ENCODE data around the gene UBE2B. TPM values are rescaled to one million over a fixed set of nuclear protein-coding genes. Genes with fewer than 3 reads are reported as not detected.
A peak's percentile ranks its signal among the peaks of the same experiment; 100 is the strongest.

UBE2B gene
- total RNA-seq, 1 donor from 2014 or later: 97.8 TPM

DNA sequence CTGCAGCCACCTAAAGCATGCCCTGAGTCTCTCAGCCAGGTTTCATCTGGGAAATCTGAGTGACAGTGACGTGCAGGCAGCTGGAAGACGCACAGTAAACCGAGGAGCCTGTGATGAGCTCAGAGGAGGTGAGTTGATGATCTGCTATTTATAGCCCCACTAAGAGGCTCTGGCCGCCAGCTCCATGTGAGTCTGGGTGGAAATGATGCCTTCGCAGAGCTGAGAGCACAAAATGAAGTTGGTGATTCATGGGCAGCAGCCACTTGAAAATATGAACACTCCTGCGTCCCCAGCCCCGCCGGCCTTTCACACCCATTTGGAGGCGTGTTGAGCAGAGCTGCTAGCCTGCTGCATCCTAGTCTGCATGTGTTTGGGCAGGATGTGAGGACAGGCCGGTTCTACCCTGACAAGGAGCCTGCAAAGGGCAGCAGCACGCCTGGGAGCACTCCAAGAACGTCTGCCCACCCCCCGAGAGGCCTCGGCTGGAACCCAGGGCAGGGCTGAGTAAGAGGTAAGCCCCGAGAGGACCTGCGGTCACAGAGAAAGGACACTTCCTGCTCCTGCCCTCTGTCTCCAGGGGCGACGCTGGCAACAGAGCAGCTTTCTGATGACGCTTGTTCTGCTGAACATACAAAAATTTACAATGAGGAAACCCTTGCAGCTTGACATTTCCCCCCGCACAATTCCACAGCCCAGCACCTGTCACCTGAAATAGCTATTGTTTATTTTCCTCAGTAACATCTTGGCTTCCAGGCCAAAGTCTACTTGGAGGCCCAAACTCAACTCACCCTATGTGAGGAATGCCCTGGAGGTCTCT, 65.4 kb downstream of the UBE2B start:
- TF ChIP-seq EZH2 (IDR thresholded peaks at IDR 0.05; ENCODE audit: insufficient read depth, low read length): no peak
- TF ChIP-seq, protein P1, sequence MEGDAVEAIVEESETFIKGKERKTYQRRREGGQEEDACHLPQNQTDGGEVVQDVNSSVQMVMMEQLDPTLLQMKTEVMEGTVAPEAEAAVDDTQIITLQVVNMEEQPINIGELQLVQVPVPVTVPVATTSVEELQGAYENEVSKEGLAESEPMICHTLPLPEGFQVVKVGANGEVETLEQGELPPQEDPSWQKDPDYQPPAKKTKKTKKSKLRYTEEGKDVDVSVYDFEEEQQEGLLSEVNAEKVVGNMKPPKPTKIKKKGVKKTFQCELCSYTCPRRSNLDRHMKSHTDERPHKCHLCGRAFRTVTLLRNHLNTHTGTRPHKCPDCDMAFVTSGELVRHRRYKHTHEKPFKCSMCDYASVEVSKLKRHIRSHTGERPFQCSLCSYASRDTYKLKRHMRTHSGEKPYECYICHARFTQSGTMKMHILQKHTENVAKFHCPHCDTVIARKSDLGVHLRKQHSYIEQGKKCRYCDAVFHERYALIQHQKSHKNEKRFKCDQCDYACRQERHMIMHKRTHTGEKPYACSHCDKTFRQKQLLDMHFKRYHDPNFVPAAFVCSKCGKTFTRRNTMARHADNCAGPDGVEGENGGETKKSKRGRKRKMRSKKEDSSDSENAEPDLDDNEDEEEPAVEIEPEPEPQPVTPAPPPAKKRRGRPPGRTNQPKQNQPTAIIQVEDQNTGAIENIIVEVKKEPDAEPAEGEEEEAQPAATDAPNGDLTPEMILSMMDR (IDR thresholded peaks at IDR 0.05; ENCODE audit: insufficient read depth, low read depth, low read length): no peak
- H3K9me3 Mint-ChIP-seq (ENCODE audit: unreplicated experiment): no peaks in the 10 kb centered on the region
- peaks cover 37% of the 10 kb centered on the region for H3K4me1 ChIP-seq (ENCODE audit: insufficient read depth, low read length)
- H3K9ac ChIP-seq (ENCODE audit: low read length): peak overlapping the region; percentile 78
- H3K36me3 Mint-ChIP-seq (ENCODE audit: low read depth, unreplicated experiment): no peaks in the 10 kb centered on the region
- FAIRE-seq: no peak
- no peaks in the 10 kb centered on the region for H4K20me1 ChIP-seq (ENCODE audit: insufficient read depth, low read length)
- peak overlapping the region; percentile 64 for H3K27ac Mint-ChIP-seq (ENCODE audit: unreplicated experiment)
- peak overlapping the region; percentile 93 for H3K27ac ChIP-seq (ENCODE audit: low read depth, low read length)
- H2AFZ ChIP-seq (ENCODE audit: low read depth, low read length): peak overlapping the region; percentile 80
- DNase-seq (ENCODE audit: low read depth): peak; percentile 96
- no peaks in the 10 kb centered on the region for H3K36me3 ChIP-seq (ENCODE audit: insufficient read depth, low read length)
- no peaks in the 10 kb centered on the region for H3K27me3 ChIP-seq (ENCODE audit: insufficient read depth, low read length)
- peaks cover 45% of the 10 kb centered on the region for H3K4me1 Mint-ChIP-seq (ENCODE audit: low read depth, unreplicated experiment)
- H3K9me3 ChIP-seq (ENCODE audit: insufficient read depth, low read depth, low read length): no peaks in the 10 kb centered on the region
- H3K4me3 ChIP-seq (ENCODE audit: insufficient read depth, low read depth, low read length): peak overlapping the region; percentile 7
- H3K79me2 ChIP-seq (ENCODE audit: insufficient read depth, low read length): no peaks in the 10 kb centered on the region
- peak overlapping the region; percentile 82 for H3K4me2 ChIP-seq (ENCODE audit: low read length)
- no peaks in the 10 kb centered on the region for H3K27me3 Mint-ChIP-seq (ENCODE audit: low read depth, unreplicated experiment)
- H3K4me3 Mint-ChIP-seq (ENCODE audit: unreplicated experiment): peak overlapping the region; percentile 23

- peak overlapping the region; percentile 93 for H3K27ac ChIP-seq (ENCODE audit: low read depth, low read length)
- H3K4me3 Mint-ChIP-seq (ENCODE audit: unreplicated experiment): no peak overlapping the region
Measured at GRCh38 chr5:134437340-134437846, 66.0 kb downstream of the UBE2B start.

More at GRCh38 chr5:134437340-134437846, 66.0 kb downstream of the UBE2B start:
- Histone ChIP-seq H3K4me2 (ENCODE audit: low read length) (peak overlapping the region; percentile 82), H3K4me1 (ENCODE audit: insufficient read depth, low read length) (peaks cover 37% of the 10 kb centered on the region), H4K20me1 (ENCODE audit: insufficient read depth, low read length) (no peaks in the 10 kb centered on the region), H3K9me3 (ENCODE audit: insufficient read depth, low read depth, low read length) (no peaks in the 10 kb centered on the region), H3K36me3 (ENCODE audit: insufficient read depth, low read length) (no peaks in the 10 kb centered on the region), H3K79me2 (ENCODE audit: insufficient read depth, low read length) (no peaks in the 10 kb centered on the region), H3K9ac (ENCODE audit: low read length) (peak overlapping the region; percentile 78), H2AFZ (ENCODE audit: low read depth, low read length) (peak overlapping the region; percentile 80), H3K27me3 (ENCODE audit: insufficient read depth, low read length) (no peaks in the 10 kb centered on the region), H3K4me3 (ENCODE audit: insufficient read depth, low read depth, low read length) (no peak overlapping the region)
- H3K27me3 Mint-ChIP-seq (ENCODE audit: low read depth, unreplicated experiment): no peaks in the 10 kb centered on the region
- FAIRE-seq: no peak
- H3K27ac Mint-ChIP-seq (ENCODE audit: unreplicated experiment): peak overlapping the region; percentile 64
- TF ChIP-seq, protein P1 (IDR thresholded peaks at IDR 0.05; ENCODE audit: insufficient read depth, low read depth, low read length): no peak
- TF ChIP-seq EZH2 (IDR thresholded peaks at IDR 0.05; ENCODE audit: insufficient read depth, low read length): no peak
- no peak for DNase-seq (ENCODE audit: low read depth)
- H3K4me1 Mint-ChIP-seq (ENCODE audit: low read depth, unreplicated experiment): peaks cover 45% of the 10 kb centered on the region
- H3K36me3 Mint-ChIP-seq (ENCODE audit: low read depth, unreplicated experiment): no peaks in the 10 kb centered on the region
- H3K9me3 Mint-ChIP-seq (ENCODE audit: unreplicated experiment): no peaks in the 10 kb centered on the region
